CD4-positive, alpha-beta T cell (primary cell): ENCODE data around the gene ZFYVE19. TPM values are rescaled to one million over a fixed set of nuclear protein-coding genes. Genes with fewer than 3 reads are reported as not detected.

Experiments used
- ATAC-seq: fragments of 200-7000 bp; cut with Tn5 transposase; one replicate; pipeline ENCODE4 v1.10.0; 2022; ENCODE audit warnings: mild to moderate bottlenecking; ENCODE audit not compliant: poor library complexity
- CTCF ChIA-PET: fragments of 350-600 bp; sonication (Branson Sonifier 250); formaldehyde crosslinking; loops from one replicate; lab custom pipeline; 2021; ENCODE audit warnings: antibody characterized with exemption, inconsistent platforms; lab: Charles Lee
- POLR2A ChIA-PET: fragments of 350-600 bp; sonication (Branson Sonifier 250); formaldehyde crosslinking; loops from one replicate; lab custom pipeline; 2021; ENCODE audit warnings: antibody characterized with exemption, inconsistent platforms; lab: Charles Lee
- DNase-seq, 14 experiments: peaks; one replicate each; pipeline ENCODE4 v3.0.0-alpha.2; 2013 to 2020; ENCODE audit warnings: mixed read lengths in 2 of 14
- H3K27ac ChIP-seq, 2 donors: one replicate each; pipeline versions ENCODE4 v1.5.1 to v1.7.0; 2013; ENCODE audit warnings: low read length in 2 of 2, low read depth in 1 of 2, mild to moderate bottlenecking in 1 of 2
- H3K27me3 ChIP-seq, 2 experiments: 1 replicate in 1 of 2; 2 replicates in 1 of 2; pipeline versions ENCODE4 v1.6.1 to v1.7.0; 2013; ENCODE audit warnings: low read length in 2 of 2, control low read depth in 1 of 2, mild to moderate bottlenecking in 1 of 2, moderate library complexity in 1 of 2; ENCODE audit not compliant: insufficient read depth in 2 of 2, control insufficient read depth in 1 of 2
- H3K36me3 ChIP-seq: one replicate; pipeline ENCODE4 v1.6.1; 2013; ENCODE audit warnings: low read length, control low read depth; ENCODE audit not compliant: insufficient read depth
- H3K4me1 ChIP-seq: one replicate; pipeline ENCODE4 v1.6.1; 2013; ENCODE audit warnings: low read length, control low read depth; ENCODE audit not compliant: insufficient read depth
- H3K4me3 ChIP-seq: one replicate; pipeline ENCODE4 v1.5.1; 2013; ENCODE audit warnings: mild to moderate bottlenecking, low read length, moderate library complexity
- H3K9me3 ChIP-seq, 2 experiments: 1 replicate in 1 of 2; 2 replicates in 1 of 2; pipeline versions ENCODE4 v1.6.1 to v1.7.0; 2013; ENCODE audit warnings: low read length in 2 of 2, mild to moderate bottlenecking in 2 of 2, control low read depth in 1 of 2, moderate library complexity in 1 of 2; ENCODE audit not compliant: control insufficient read depth in 1 of 2, insufficient read depth in 1 of 2
- H3K27ac Mint-ChIP-seq: one replicate; pipeline ENCODE4 v1.8.0; 2020; ENCODE audit warnings: mixed read lengths
- H3K27me3 Mint-ChIP-seq: one replicate; pipeline ENCODE4 v1.8.0; 2021; ENCODE audit warnings: mixed read lengths
- H3K36me3 Mint-ChIP-seq: one replicate; pipeline ENCODE4 v1.8.0; 2021; ENCODE audit warnings: low read depth, mixed read lengths
- H3K4me1 Mint-ChIP-seq: one replicate; pipeline ENCODE4 v1.8.0; 2021; ENCODE audit warnings: low read depth, mixed read lengths
- H3K4me3 Mint-ChIP-seq: one replicate; pipeline ENCODE4 v1.8.0; 2020; ENCODE audit warnings: mild to moderate bottlenecking, mixed read lengths
- H3K9me3 Mint-ChIP-seq: one replicate; pipeline ENCODE4 v1.8.0; 2020; ENCODE audit warnings: mixed read lengths
- intact Hi-C, 2 experiments: fragments of 100-400 bp; cut with DNase I in 1 of 2; cut with micrococcal nuclease in 1 of 2; formaldehyde crosslinking; loops; one replicate each; pipeline versions ENCODE4 v1.15.1 to v1.9.0; 2023 to 2025; cut with DNase I, micrococcal nuclease
- total RNA-seq, 174 experiments: library from RNA in 2 of 174; stranded (reverse) in 2 of 174; gene quantifications; one replicate each; pipeline ENCODE4 v1.2.3 and lab custom pipeline; 2021 to 2026
- TF ChIP-seq, protein P1 (sequence below): fragments of 200-600 bp; IDR thresholded peaks from one replicate; pipeline ENCODE4 v1.8.0; 2022; ENCODE audit warnings: antibody characterized with exemption, mild to moderate bottlenecking

The ZFYVE19 gene
- total RNA-seq, 2 experiments from 2014 or later: 12.0 to 13.0 TPM

- Histone ChIP-seq H3K27me3 (no peaks in the 10 kb centered on the region), H3K4me3 (peak overlapping the region; percentile 80), H3K27ac (peak overlapping the region; percentile 90 to 93), H3K9me3 (no peaks in the 10 kb centered on the region), H3K36me3 (peaks cover 19% of the 10 kb centered on the region), H3K4me1 (peaks cover 30% of the 10 kb centered on the region)
- POLR2A ChIA-PET: interaction anchor here (0.6 to 2.6 kb wide), 8 partner anchors 16 to 310 kb away, joined by 3 to 13 read pairs (median 4); partner anchors contain the start of genes C15orf62, CCDC32, INO80 and RAD51
- DNase-seq (no peak), ATAC-seq (no peak)
- CTCF ChIA-PET: interaction anchor here (1.0 to 2.0 kb wide), 3 partner anchors 51 to 88 kb away, joined by 3 to 8 read pairs (median 5); partner anchors contain the start of gene VPS18
- H3K27me3 Mint-ChIP-seq: no peaks in the 10 kb centered on the region
- TF ChIP-seq, protein P1, sequence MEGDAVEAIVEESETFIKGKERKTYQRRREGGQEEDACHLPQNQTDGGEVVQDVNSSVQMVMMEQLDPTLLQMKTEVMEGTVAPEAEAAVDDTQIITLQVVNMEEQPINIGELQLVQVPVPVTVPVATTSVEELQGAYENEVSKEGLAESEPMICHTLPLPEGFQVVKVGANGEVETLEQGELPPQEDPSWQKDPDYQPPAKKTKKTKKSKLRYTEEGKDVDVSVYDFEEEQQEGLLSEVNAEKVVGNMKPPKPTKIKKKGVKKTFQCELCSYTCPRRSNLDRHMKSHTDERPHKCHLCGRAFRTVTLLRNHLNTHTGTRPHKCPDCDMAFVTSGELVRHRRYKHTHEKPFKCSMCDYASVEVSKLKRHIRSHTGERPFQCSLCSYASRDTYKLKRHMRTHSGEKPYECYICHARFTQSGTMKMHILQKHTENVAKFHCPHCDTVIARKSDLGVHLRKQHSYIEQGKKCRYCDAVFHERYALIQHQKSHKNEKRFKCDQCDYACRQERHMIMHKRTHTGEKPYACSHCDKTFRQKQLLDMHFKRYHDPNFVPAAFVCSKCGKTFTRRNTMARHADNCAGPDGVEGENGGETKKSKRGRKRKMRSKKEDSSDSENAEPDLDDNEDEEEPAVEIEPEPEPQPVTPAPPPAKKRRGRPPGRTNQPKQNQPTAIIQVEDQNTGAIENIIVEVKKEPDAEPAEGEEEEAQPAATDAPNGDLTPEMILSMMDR: no peak
- H3K27ac Mint-ChIP-seq: peak overlapping the region; percentile 91
- H3K4me1 Mint-ChIP-seq: peaks cover 26% of the 10 kb centered on the region
- intact Hi-C loops: loop anchor here (1.0 to 5.0 kb wide), 5 partner anchors 51 to 736 kb away; partner anchors contain the start of genes RMDN3 (in 2 of the 2), RAD51 (in 1 of the 2), RPAP1 (in 1 of the 2) and VPS18 (in 1 of the 2)
- H3K9me3 Mint-ChIP-seq: no peaks in the 10 kb centered on the region
- peaks cover 28% of the 10 kb centered on the region for H3K36me3 Mint-ChIP-seq
- H3K4me3 Mint-ChIP-seq: peak overlapping the region; percentile 96
Measured at GRCh38 chr15:40806672-40807027, 239 bp upstream of the ZFYVE19 start.

DNA sequence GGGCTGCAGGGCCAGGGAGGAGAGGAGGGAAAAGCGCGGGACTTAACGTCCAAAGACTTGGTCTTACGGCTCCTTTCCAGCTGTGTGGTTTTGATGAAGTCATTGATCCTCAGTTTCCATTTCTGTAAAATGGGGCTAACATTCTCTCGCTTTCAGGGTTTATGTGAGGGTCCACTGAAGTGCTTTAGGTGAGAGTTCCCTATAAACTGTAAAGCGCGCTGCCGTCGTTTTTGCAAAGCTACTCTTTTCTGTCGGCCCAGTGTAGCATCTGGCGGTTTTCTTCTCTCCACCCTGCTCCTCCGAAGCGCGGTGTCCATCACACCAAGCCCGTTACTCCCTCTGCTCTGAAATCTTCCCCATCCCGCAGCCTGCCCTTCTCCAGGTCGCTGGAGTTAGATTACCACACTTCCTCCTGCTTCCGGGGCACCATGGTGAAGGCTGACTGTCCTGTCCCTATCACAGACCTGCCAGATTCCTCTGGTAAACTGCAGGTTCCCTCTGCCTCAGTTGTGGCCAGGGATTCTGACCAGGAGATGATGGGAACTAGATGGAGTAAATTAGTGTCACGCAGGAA lies 1.1 kb downstream of the ZFYVE19 start:
- Mint-ChIP-seq H3K9me3 (no peaks in the 10 kb centered on the region), H3K4me3 (peak overlapping the region; percentile 96), H3K36me3 (peaks cover 25% of the 10 kb centered on the region), H3K27me3 (no peaks in the 10 kb centered on the region), H3K27ac (peak overlapping the region; percentile 47), H3K4me1 (peaks cover 23% of the 10 kb centered on the region)
- TF ChIP-seq, protein P1: no peak
- POLR2A ChIA-PET: interaction anchor here (0.6 to 2.6 kb wide), 6 partner anchors 12 to 114 kb away, joined by 3 to 13 read pairs (median 6); partner anchors contain the start of genes RAD51 and VPS18
- H3K36me3 ChIP-seq: peaks cover 28% of the 10 kb centered on the region
- intact Hi-C loops: loop anchor here (1.0 to 5.0 kb wide), 5 partner anchors 53 to 734 kb away; partner anchors contain the start of genes RMDN3 (in 2 of the 2), RAD51 (in 1 of the 2), RPAP1 (in 1 of the 2) and VPS18 (in 1 of the 2)
- no peaks in the 10 kb centered on the region for H3K27me3 ChIP-seq
- H3K9me3 ChIP-seq: no peaks in the 10 kb centered on the region
- CTCF ChIA-PET: interaction anchor here (2.0 kb wide), 1 partner anchor 86 kb away, joined by 8 read pairs; the partner anchor contains the start of gene VPS18
- H3K27ac ChIP-seq: peak overlapping the region in 1 of 2 donors; percentile 90
- peak overlapping the region; percentile 80 for H3K4me3 ChIP-seq
- no peak for ATAC-seq
- peaks cover 30% of the 10 kb centered on the region for H3K4me1 ChIP-seq
- no peak for DNase-seq

DNA sequence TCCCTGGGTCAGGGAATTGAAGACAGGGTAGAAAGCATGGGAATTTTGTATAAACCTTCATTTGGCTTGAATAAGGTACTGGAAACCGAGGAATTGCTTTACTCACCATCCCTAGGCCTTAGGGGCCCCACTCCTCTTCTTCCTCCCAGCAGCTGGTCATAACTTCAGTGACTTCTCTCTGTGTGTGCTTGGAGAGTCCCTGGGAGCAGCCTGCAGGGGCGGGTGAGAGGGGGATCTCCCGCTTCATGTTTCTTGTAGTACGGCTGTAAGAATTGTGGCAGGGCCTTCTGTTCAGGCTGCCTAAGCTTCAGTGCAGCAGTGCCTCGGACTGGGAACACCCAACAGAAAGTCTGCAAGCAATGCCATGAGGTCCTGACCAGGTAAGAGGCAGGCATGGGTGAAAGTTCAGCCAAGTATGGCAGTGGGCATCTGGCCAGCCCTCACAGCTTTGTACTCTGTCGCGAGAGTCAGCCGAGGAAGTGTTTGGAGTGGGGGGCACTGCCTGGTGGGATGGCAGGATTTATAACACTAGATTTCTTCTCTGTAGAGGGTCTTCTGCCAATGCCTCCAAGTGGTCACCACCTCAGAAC lies 2.1 kb downstream of the ZFYVE19 start:
- Histone ChIP-seq H3K27me3 (no peaks in the 10 kb centered on the region), H3K4me3 (no peak overlapping the region), H3K36me3 (peaks cover 38% of the 10 kb centered on the region), H3K27ac (no peak overlapping the region), H3K4me1 (peaks cover 30% of the 10 kb centered on the region), H3K9me3 (no peaks in the 10 kb centered on the region)
- no peaks in the 10 kb centered on the region for H3K9me3 Mint-ChIP-seq
- peaks cover 23% of the 10 kb centered on the region for H3K4me1 Mint-ChIP-seq
- TF ChIP-seq, protein P1: no peak
- POLR2A ChIA-PET: no interaction called here
- H3K4me3 Mint-ChIP-seq: peak overlapping the region; percentile 96
- intact Hi-C loops: loop anchor here in 1 of 2 experiments (5.0 kb wide), 1 partner anchor 733 kb away; the partner anchor contains the start of gene RPAP1
- CTCF ChIA-PET: no interaction called here
- no peaks in the 10 kb centered on the region for H3K27me3 Mint-ChIP-seq
- peaks cover 29% of the 10 kb centered on the region for H3K36me3 Mint-ChIP-seq
- H3K27ac Mint-ChIP-seq: no peak overlapping the region
- ATAC-seq (no peak), DNase-seq (no peak)
